ENCODE results near the gene RRBP1.

The RRBP1 gene

GRCh38 chr20:17568045-17568788, 113.8 kb downstream of the RRBP1 start:
- DNase-seq, result peak in 1 of 2 experiments; percentile 12

- no peak for DNase-seq
Measured at GRCh38 chr20:17566345-17566744, 115.7 kb downstream of the RRBP1 start.

GRCh38 chr20:17565169-17565845, 116.7 kb downstream of the RRBP1 start:
- DNase-seq, result no peak

Data from Kasumi-1 (cell line).